ENCODE results near the gene AARS2.

DNA sequence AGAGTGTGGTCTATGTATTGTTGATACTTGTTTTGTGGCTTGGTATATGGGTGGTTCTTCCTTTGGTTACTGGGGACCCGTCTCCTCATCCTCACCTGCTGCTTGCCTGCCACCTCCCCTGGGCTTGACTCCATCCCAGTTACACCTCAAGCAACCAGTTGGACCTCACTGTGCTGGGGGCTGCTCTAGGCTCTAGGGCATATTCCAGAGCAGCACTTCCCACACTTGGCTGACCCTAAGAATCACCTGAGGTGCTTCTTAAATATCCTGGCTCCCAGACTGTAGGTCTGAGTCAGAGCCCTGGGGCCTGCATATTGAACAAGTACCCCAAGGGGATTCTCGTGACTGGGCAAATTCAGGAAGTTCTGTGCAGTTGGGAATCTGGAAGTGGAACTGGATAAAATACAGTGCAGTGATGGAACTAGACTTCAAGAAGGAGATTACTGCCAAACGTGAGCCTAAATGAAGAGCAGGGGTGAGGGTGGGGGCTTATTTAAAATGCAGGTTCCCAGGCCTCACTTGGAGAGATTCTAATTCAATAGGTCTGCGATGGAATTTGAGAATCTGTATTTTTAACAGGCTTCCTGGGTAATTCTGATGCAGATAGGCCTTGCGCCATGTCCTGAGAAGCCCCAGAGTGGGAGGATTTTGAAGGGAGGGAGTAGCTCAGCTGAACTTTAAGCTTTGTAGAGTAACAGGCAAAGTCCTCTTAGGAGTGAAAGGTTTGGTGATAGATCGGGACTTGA is 36.9 kb upstream of the AARS2 start:
- TF ChIP-seq POLR2A (IDR thresholded peaks at IDR 0.05; ENCODE audit: low read depth, low read length) (no peak), POLR2AphosphoS5 (IDR thresholded peaks at IDR 0.05; ENCODE audit: low read depth, low read length) (no peak), TAF1 (IDR thresholded peaks at IDR 0.05; ENCODE audit: low read depth, low read length) (no peak), PAX5 (IDR thresholded peaks at IDR 0.05; ENCODE audit: insufficient read depth, low read length, severe bottlenecking) (no peak), SPI1 (IDR thresholded peaks at IDR 0.05; ENCODE audit: low read depth, low read length) (no peak), POU2F2 (IDR thresholded peaks at IDR 0.05; ENCODE audit: low read depth, low read length) (no peak)

All from GM12891 (cell line).